ENCODE results near the gene MMP11. TPM values are rescaled to one million over a fixed set of nuclear protein-coding genes. Genes with fewer than 3 reads are reported as not detected.

The MMP11 gene
- total and polyA plus RNA-seq, 4 donors: 0.33 to 33.7 (median 0.61) TPM

DNA sequence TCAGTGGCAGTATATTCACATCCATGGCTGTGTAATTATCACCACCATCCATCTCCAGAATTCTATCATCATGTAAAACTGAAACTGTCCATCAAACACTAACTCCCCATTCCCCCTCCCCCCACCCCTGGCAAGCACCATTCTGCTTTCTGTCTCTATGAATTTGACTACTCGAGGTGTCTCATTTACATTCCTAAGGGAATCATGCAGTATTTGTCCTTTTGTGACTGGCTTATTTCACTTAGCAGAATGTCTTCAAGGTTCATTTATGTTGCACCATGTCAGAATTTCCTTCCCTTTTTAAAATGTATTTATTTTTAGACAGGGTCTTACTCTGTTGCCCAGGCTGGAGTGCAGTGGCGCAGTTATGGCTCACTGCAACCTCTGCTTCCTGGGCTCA, 45.9 kb downstream of the MMP11 start:
- Histone ChIP-seq H3K36me3 (ENCODE audit: control insufficient read depth in 4 of 4, insufficient read depth in 3 of 4, low read depth in 1 of 4, low read length in 3 of 4) (peaks cover 6 to 54% (median 22%) of the 10 kb centered on the region in 4 donors), H3K4me3 (ENCODE audit: low read depth in 1 of 3, low read length in 3 of 3) (no peak overlapping the region), H3K4me1 (ENCODE audit: control insufficient read depth in 4 of 4, insufficient read depth in 4 of 4, low read length in 3 of 4) (no peaks in the 10 kb centered on the region), H3K9me3 (ENCODE audit: control insufficient read depth in 4 of 4, low read length in 3 of 4) (no peaks in the 10 kb centered on the region), H3K27me3 (ENCODE audit: control insufficient read depth in 4 of 4, insufficient read depth in 4 of 4, low read length in 3 of 4) (no peaks in the 10 kb centered on the region), H3K27ac (ENCODE audit: low read depth in 1 of 2, low read length in 2 of 2) (no peak overlapping the region), H3K9ac (ENCODE audit: low read depth in 1 of 2, low read length in 2 of 2) (no peak overlapping the region)
- WGBS: 96% methylated on average over 2 of the region's 2 CpGs
- DNase-seq (ENCODE audit: low spot score): no peak
- TF ChIP-seq FOXA2 (IDR thresholded peaks at IDR 0.05): no peak
- TF ChIP-seq RAD21 (IDR thresholded peaks at IDR 0.05): no peak
- TF ChIP-seq RXRA (IDR thresholded peaks at IDR 0.05): no peak
- TF ChIP-seq, protein P1, sequence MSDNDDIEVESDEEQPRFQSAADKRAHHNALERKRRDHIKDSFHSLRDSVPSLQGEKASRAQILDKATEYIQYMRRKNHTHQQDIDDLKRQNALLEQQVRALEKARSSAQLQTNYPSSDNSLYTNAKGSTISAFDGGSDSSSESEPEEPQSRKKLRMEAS (IDR thresholded peaks at IDR 0.05): no peak

DNA sequence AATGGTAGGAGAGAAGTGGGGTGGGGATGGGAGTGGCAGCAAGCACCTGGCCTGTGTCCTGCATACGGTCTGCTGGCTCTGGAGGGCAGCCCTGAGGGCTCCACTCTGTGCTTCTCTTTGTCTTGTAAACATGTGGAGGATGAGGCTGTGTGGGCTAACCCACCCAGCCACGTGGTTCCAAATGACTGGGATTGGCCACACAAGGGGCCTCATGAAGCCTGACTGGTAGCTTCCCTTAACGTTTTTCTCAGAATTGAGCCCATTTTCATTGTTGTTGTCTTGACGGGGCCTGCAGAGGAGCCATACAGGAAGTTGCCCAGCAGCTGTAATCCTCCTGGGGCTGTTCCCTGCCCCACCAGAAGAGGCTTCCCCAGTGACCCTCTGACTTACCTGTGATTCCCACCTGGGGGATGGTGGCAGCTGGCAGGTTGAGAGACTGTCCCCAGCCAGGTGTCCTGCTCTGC, 48.1 kb downstream of the MMP11 start:
- Histone ChIP-seq H3K36me3 (ENCODE audit: control insufficient read depth in 4 of 4, insufficient read depth in 3 of 4, low read depth in 1 of 4, low read length in 3 of 4) (peaks cover 12 to 73% (median 39%) of the 10 kb centered on the region in 4 donors), H3K4me1 (ENCODE audit: control insufficient read depth in 4 of 4, insufficient read depth in 4 of 4, low read length in 3 of 4) (no peaks in the 10 kb centered on the region), H3K27me3 (ENCODE audit: control insufficient read depth in 4 of 4, insufficient read depth in 4 of 4, low read length in 3 of 4) (no peaks in the 10 kb centered on the region), H3K4me3 (ENCODE audit: low read depth in 1 of 3, low read length in 3 of 3) (no peak overlapping the region), H3K27ac (ENCODE audit: low read depth in 1 of 2, low read length in 2 of 2) (no peak overlapping the region), H3K9me3 (ENCODE audit: control insufficient read depth in 4 of 4, low read length in 3 of 4) (no peaks in the 10 kb centered on the region), H3K9ac (ENCODE audit: low read depth in 1 of 2, low read length in 2 of 2) (no peak overlapping the region)
- TF ChIP-seq, protein P2, sequence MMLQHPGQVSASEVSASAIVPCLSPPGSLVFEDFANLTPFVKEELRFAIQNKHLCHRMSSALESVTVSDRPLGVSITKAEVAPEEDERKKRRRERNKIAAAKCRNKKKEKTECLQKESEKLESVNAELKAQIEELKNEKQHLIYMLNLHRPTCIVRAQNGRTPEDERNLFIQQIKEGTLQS (IDR thresholded peaks at IDR 0.05): no peak
- TF ChIP-seq HNF4G (IDR thresholded peaks at IDR 0.05) (no peak), TAF1 (conservative IDR thresholded peaks at IDR 0.05) (no peak), HNF4A (conservative IDR thresholded peaks at IDR 0.05) (no peak)
- TF ChIP-seq, protein P3, sequence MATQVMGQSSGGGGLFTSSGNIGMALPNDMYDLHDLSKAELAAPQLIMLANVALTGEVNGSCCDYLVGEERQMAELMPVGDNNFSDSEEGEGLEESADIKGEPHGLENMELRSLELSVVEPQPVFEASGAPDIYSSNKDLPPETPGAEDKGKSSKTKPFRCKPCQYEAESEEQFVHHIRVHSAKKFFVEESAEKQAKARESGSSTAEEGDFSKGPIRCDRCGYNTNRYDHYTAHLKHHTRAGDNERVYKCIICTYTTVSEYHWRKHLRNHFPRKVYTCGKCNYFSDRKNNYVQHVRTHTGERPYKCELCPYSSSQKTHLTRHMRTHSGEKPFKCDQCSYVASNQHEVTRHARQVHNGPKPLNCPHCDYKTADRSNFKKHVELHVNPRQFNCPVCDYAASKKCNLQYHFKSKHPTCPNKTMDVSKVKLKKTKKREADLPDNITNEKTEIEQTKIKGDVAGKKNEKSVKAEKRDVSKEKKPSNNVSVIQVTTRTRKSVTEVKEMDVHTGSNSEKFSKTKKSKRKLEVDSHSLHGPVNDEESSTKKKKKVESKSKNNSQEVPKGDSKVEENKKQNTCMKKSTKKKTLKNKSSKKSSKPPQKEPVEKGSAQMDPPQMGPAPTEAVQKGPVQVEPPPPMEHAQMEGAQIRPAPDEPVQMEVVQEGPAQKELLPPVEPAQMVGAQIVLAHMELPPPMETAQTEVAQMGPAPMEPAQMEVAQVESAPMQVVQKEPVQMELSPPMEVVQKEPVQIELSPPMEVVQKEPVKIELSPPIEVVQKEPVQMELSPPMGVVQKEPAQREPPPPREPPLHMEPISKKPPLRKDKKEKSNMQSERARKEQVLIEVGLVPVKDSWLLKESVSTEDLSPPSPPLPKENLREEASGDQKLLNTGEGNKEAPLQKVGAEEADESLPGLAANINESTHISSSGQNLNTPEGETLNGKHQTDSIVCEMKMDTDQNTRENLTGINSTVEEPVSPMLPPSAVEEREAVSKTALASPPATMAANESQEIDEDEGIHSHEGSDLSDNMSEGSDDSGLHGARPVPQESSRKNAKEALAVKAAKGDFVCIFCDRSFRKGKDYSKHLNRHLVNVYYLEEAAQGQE (IDR thresholded peaks at IDR 0.05): no peak
- TF ChIP-seq, protein P1 (IDR thresholded peaks at IDR 0.05): no peak
- TF ChIP-seq, protein P4, sequence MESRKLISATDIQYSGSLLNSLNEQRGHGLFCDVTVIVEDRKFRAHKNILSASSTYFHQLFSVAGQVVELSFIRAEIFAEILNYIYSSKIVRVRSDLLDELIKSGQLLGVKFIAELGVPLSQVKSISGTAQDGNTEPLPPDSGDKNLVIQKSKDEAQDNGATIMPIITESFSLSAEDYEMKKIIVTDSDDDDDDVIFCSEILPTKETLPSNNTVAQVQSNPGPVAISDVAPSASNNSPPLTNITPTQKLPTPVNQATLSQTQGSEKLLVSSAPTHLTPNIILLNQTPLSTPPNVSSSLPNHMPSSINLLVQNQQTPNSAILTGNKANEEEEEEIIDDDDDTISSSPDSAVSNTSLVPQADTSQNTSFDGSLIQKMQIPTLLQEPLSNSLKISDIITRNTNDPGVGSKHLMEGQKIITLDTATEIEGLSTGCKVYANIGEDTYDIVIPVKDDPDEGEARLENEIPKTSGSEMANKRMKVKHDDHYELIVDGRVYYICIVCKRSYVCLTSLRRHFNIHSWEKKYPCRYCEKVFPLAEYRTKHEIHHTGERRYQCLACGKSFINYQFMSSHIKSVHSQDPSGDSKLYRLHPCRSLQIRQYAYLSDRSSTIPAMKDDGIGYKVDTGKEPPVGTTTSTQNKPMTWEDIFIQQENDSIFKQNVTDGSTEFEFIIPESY (IDR thresholded peaks at IDR 0.05): no peak
- no peak for DNase-seq (ENCODE audit: low spot score)
- 65% methylated on average over 4 of the region's 4 CpGs for WGBS

DNA sequence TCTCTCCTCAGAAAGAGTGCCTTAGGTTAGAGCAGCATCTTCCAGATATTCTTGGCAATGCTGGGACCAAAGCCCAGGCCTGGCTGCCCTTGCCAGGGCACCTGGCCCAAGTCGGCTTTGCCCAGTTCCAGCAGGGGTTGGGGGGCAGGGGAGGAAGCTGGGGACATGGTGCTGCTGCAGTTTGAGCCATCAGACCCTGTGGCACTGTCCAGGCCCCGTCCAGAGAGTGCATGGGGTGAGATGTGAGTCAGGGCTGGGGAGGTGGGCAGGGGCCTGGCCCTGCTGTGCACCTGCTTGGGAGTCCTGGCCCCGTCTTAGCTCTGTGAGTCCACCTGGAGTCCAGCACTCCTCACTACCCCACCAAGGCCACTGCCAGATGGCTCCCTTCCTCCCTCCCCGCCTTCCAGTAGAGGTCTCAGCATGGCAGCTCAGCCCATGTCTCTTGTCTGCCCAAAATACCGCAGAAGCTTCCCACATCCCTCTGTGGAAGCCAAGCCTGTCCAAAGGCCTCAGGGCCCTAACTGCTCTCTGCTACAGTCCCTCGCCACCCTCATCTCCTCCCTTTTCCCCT, 49.5 kb downstream of the MMP11 start:
- Histone ChIP-seq H3K9ac (ENCODE audit: low read depth in 1 of 2, low read length in 2 of 2) (no peak overlapping the region), H3K4me1 (ENCODE audit: control insufficient read depth in 4 of 4, insufficient read depth in 4 of 4, low read length in 3 of 4) (no peaks in the 10 kb centered on the region), H3K4me3 (ENCODE audit: low read depth in 1 of 3, low read length in 3 of 3) (no peak overlapping the region)

More for the DNA sequence above, 49.5 kb downstream of the MMP11 start:
- WGBS: 90% methylated on average over 6 of the region's 6 CpGs
- Histone ChIP-seq H3K36me3 (ENCODE audit: control insufficient read depth in 4 of 4, insufficient read depth in 3 of 4, low read depth in 1 of 4, low read length in 3 of 4) (peaks cover 13 to 70% (median 38%) of the 10 kb centered on the region in 4 donors), H3K27me3 (ENCODE audit: control insufficient read depth in 4 of 4, insufficient read depth in 4 of 4, low read length in 3 of 4) (no peaks in the 10 kb centered on the region), H3K27ac (ENCODE audit: low read depth in 1 of 2, low read length in 2 of 2) (no peak overlapping the region), H3K9me3 (ENCODE audit: control insufficient read depth in 4 of 4, low read length in 3 of 4) (no peaks in the 10 kb centered on the region)
- no peak for DNase-seq (ENCODE audit: low spot score)
- TF ChIP-seq, protein P2 (IDR thresholded peaks at IDR 0.05): no peak
- TF ChIP-seq GABPA (IDR thresholded peaks at IDR 0.05 in 1 of 2, conservative IDR thresholded peaks at IDR 0.05 in 1 of 2): no peak
- TF ChIP-seq FOXA1 (IDR thresholded peaks at IDR 0.05): no peak

Measured in liver (tissue), 9 donors.